Upper lobe of right lung (tissue), 1 donor: ENCODE data around the gene CMIP. TPM values are rescaled to one million over a fixed set of nuclear protein-coding genes. Genes with fewer than 3 reads are reported as not detected.

Experiments
- ATAC-seq: fragments of 200-7000 bp; cut with Tn5 transposase; one replicate; pipeline ENCODE4 v1.9.1; 2020; ENCODE audit warnings: mild to moderate bottlenecking, moderate library complexity
- DNase-seq: peaks from one replicate; pipeline ENCODE4 v3.0.0-alpha.2; 2020
- H3K27ac ChIP-seq: fragments of 200-600 bp; one replicate; pipeline ENCODE4 v1.8.0; 2022
- H3K27me3 ChIP-seq: fragments of 200-600 bp; one replicate; pipeline ENCODE4 v1.8.0; 2022; ENCODE audit warnings: mild to moderate bottlenecking
- H3K36me3 ChIP-seq: fragments of 200-600 bp; one replicate; pipeline ENCODE4 v1.8.0; 2022
- H3K4me1 ChIP-seq: fragments of 200-600 bp; one replicate; pipeline ENCODE4 v1.8.0; 2022
- H3K4me3 ChIP-seq: fragments of 200-600 bp; one replicate; pipeline ENCODE4 v1.8.0; 2022; ENCODE audit warnings: mild to moderate bottlenecking
- H3K9me3 ChIP-seq: fragments of 200-600 bp; one replicate; pipeline ENCODE4 v1.8.0; 2022
- CTCF ChIP-seq: fragments of 200-600 bp; IDR thresholded peaks from one replicate; pipeline ENCODE4 v1.8.0; 2022; ENCODE audit warnings: antibody characterized with exemption
- intact Hi-C: fragments of 100-400 bp; cut with DNase I; formaldehyde crosslinking; loops from one replicate; pipeline ENCODE4 v1.11.0; 2022
- total RNA-seq: library from RNA; stranded (reverse); fragmentation: NEBNext Ultra II Directional; extraction: Animal tissue kit (Norgen Biotek cat#: 25700); gene quantifications from one replicate; pipeline ENCODE4 v1.2.1, GENCODE V29; 2021
- donor health status: DM: no; HTN: yes; CAD: no; lungs with severe emphysema.

CMIP gene
- total RNA-seq, 1 donor from 2014 or later = 73.8 TPM

DNA sequence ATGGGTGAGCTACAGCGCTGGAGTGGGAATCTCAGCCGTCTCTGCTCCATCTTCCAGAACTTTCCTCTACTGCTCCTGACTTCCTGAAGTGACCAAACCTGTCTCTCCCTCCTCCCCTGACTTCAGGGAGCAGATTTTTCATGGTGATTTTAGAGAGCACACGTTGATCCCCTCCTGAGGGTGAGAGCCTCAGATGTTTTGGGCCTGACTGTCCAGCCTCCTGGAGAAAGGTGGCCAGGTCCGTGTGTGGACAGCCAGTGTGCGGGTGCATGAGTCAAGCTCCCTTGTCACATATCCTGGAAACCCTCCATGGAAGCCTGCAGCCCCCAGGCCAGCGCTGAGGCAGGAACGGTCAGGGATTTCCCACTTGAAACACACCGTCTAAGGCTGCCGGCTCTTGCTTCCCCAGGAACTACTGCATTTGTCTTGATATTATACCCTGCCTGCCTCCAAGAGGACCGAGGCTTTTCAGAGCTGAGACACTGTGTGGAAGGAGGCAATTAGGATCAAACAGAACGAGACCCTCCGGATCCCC, 143.1 kb downstream of the CMIP start:
- ATAC-seq = no peak
- Histone ChIP-seq H3K36me3 (no peaks in the 10 kb centered on the region), H3K4me3 (no peak overlapping the region), H3K4me1 (peaks cover 19% of the 10 kb centered on the region), H3K27ac (peak overlapping the region; percentile 1), H3K27me3 (no peaks in the 10 kb centered on the region), H3K9me3 (no peaks in the 10 kb centered on the region)
- DNase-seq = no peak
- intact Hi-C loops = no loop called here
- TF ChIP-seq CTCF = no peak

- no peak for ATAC-seq
- intact Hi-C loops = no loop called here
- H3K4me1 ChIP-seq = peaks cover 11% of the 10 kb centered on the region
- no peak overlapping the region for H3K4me3 ChIP-seq
- H3K9me3 ChIP-seq = no peaks in the 10 kb centered on the region
- peak overlapping the region; percentile 1 for H3K27ac ChIP-seq
- no peak for TF ChIP-seq CTCF
- no peaks in the 10 kb centered on the region for H3K36me3 ChIP-seq
- DNase-seq = no peak
- no peaks in the 10 kb centered on the region for H3K27me3 ChIP-seq
Observed at GRCh38 chr16:81588326-81589081, 143.9 kb downstream of the CMIP start.

DNA sequence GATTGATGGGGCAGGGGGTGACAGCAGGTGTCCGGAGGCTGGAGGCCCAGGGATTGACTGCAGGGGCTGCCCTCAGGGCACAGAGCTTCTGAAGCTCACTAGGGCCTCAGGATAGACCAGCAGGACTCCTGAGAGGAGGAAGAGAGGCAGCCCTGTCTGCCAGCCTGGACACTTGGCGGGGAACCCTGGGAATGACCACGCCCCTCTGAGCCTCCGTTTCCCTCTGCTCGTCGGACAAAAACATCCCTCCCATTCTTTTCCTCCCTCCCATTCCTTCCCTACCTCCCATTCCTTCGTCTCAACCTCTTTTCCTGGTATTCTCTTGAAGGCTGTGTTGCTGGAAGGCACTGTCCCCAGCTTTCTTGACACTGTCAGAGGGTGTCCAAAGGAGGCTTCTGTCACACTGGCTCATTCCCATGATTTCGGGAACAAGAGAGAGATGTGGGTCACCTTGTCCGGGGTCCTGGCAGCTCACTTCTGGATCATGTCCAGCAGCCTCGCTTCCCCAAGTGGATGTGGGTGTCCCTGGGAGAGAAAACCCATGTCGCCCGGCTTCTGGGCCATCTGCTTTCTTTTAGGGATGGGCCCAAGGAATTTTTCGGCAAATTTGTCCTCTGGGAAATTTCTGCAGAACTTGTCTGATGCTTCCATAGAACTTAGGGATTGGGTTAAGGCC, 145.5 kb downstream of the CMIP start:
- no peaks in the 10 kb centered on the region for H3K27me3 ChIP-seq
- no peaks in the 10 kb centered on the region for H3K4me1 ChIP-seq
- DNase-seq = no peak
- no peaks in the 10 kb centered on the region for H3K9me3 ChIP-seq
- no peak overlapping the region for H3K4me3 ChIP-seq
- intact Hi-C loops = no loop called here
- H3K27ac ChIP-seq = no peak overlapping the region
- no peak for ATAC-seq
- TF ChIP-seq CTCF = no peak
- no peaks in the 10 kb centered on the region for H3K36me3 ChIP-seq

GRCh38 chr16:81590714-81591544, 146.3 kb downstream of the CMIP start:
- DNase-seq (no peak), ATAC-seq (no peak)
- no peak for TF ChIP-seq CTCF
- no peak overlapping the region for H3K4me3 ChIP-seq
- H3K27me3 ChIP-seq = no peaks in the 10 kb centered on the region
- H3K9me3 ChIP-seq = no peaks in the 10 kb centered on the region
- no peaks in the 10 kb centered on the region for H3K4me1 ChIP-seq
- H3K27ac ChIP-seq = no peak overlapping the region
- intact Hi-C loops = no loop called here
- H3K36me3 ChIP-seq = no peaks in the 10 kb centered on the region

GRCh38 chr16:81591545-81591870, 146.9 kb downstream of the CMIP start:
- no peaks in the 10 kb centered on the region for H3K27me3 ChIP-seq
- no peak for TF ChIP-seq CTCF
- H3K27ac ChIP-seq = no peak overlapping the region
- H3K4me1 ChIP-seq = no peaks in the 10 kb centered on the region
- no peaks in the 10 kb centered on the region for H3K9me3 ChIP-seq
- intact Hi-C loops = no loop called here
- DNase-seq = no peak
- no peak overlapping the region for H3K4me3 ChIP-seq
- no peaks in the 10 kb centered on the region for H3K36me3 ChIP-seq
- no peak for ATAC-seq
